HEK293 (cell line): ENCODE results near the gene BUB1B.

ENCODE experiments used
- CTCF ChIA-PET: fragments of 350-600 bp; formaldehyde crosslinking; extraction: SDS; loops from one replicate; lab custom pipeline; 2021; ENCODE audit warnings: antibody characterized with exemption; lab: Yijun Ruan, JAX
- POLR2A ChIA-PET: fragments of 300-600 bp; formaldehyde crosslinking; extraction: SDS; loops from one replicate; lab custom pipeline; 2020; ENCODE audit warnings: antibody characterized with exemption, inconsistent platforms; lab: Yijun Ruan, JAX
- H3K27ac ChIP-seq: fragments of 200-500 bp; sonication (Bioruptor generic); 2 replicates; pipeline ENCODE4 v1.5.1; 2014; ENCODE audit warnings: low read depth, low read length, control low read depth, inconsistent platforms; ENCODE audit errors: extremely low read depth
- H3K36me3 ChIP-seq, 2 experiments: fragments of 200-500 bp in 1 of 2; sonication (Bioruptor generic) in 1 of 2; 1 replicate in 1 of 2; 2 replicates in 1 of 2; pipeline ENCODE4 v1.5.1; 2014 to 2017; ENCODE audit warnings: inconsistent platforms in 2 of 2, low read length in 2 of 2; ENCODE audit not compliant: control insufficient read depth in 2 of 2, insufficient read depth in 1 of 2
- H3K4me1 ChIP-seq: fragments of 200-500 bp; sonication (Bioruptor generic); 2 replicates; pipeline ENCODE4 v1.5.1; 2014; ENCODE audit warnings: mild to moderate bottlenecking, low read length, inconsistent platforms; ENCODE audit not compliant: control insufficient read depth, insufficient read depth
- H3K4me3 ChIP-seq: 2 replicates; pipeline ENCODE4 v1.5.1; 2011; ENCODE audit warnings: low read depth, mild to moderate bottlenecking, control low read depth, low read length, moderate library complexity
- H3K9me3 ChIP-seq: fragments of 200-500 bp; sonication (Bioruptor generic); 2 replicates; pipeline ENCODE4 v1.5.1; 2014; ENCODE audit warnings: low read depth, low read length, inconsistent platforms; ENCODE audit not compliant: control insufficient read depth, insufficient read depth
- ATF2 ChIP-seq: fragments of 450-650 bp; formaldehyde crosslinking; IDR thresholded peaks from 2 replicates; pipeline ENCODE4 v1.5.1; 2016; ENCODE audit warnings: missing biosample characterization, missing genetic modification characterization, low read depth
- BCL6B ChIP-seq: fragments of 450-650 bp; formaldehyde crosslinking; IDR thresholded peaks from 2 replicates; pipeline ENCODE4 v1.5.1; 2017; ENCODE audit warnings: missing biosample characterization, missing genetic modification characterization
- KLF1 ChIP-seq: fragments of 450-650 bp; formaldehyde crosslinking; IDR thresholded peaks from 2 replicates; pipeline ENCODE4 v1.5.1; 2016; ENCODE audit warnings: missing biosample characterization, missing genetic modification characterization
- REST ChIP-seq: fragments of 450-650 bp; formaldehyde crosslinking; IDR thresholded peaks from 2 replicates; pipeline ENCODE4 v1.5.1; 2016; ENCODE audit warnings: missing biosample characterization, missing genetic modification characterization
- SALL2 ChIP-seq: fragments of 450-650 bp; formaldehyde crosslinking; IDR thresholded peaks from 2 replicates; pipeline ENCODE4 v1.5.0; 2017; ENCODE audit warnings: missing biosample characterization, mild to moderate bottlenecking, missing genetic modification characterization, borderline replicate concordance
- YY1 ChIP-seq: fragments of 450-650 bp; formaldehyde crosslinking; IDR thresholded peaks from 2 replicates; pipeline ENCODE4 v1.5.1; 2018; ENCODE audit warnings: missing biosample characterization, missing genetic modification characterization
- ZBTB21 ChIP-seq: fragments of 450-650 bp; formaldehyde crosslinking; IDR thresholded peaks from 2 replicates; pipeline ENCODE4 v1.5.1; 2017; ENCODE audit warnings: missing biosample characterization, missing genetic modification characterization
- ZBTB44 ChIP-seq: fragments of 450-650 bp; IDR thresholded peaks from 2 replicates; pipeline ENCODE4 v1.5.1; 2018; ENCODE audit warnings: missing biosample characterization, mild to moderate bottlenecking, missing genetic modification characterization
- ZIC2 ChIP-seq: fragments of 450-650 bp; formaldehyde crosslinking; IDR thresholded peaks from 2 replicates; pipeline ENCODE4 v1.5.1; 2016; ENCODE audit warnings: missing biosample characterization, missing genetic modification characterization
- ZNF155 ChIP-seq: fragments of 450-650 bp; formaldehyde crosslinking; IDR thresholded peaks from 2 replicates; pipeline ENCODE4 v1.5.1; 2016; ENCODE audit warnings: missing biosample characterization, missing genetic modification characterization
- ZNF2 ChIP-seq: fragments of 450-650 bp; formaldehyde crosslinking; IDR thresholded peaks from 2 replicates; pipeline ENCODE4 v1.5.1; 2016; ENCODE audit warnings: missing biosample characterization, missing genetic modification characterization
- ZNF274 ChIP-seq, 2 experiments: fragments of 200-500 bp in 1 of 2; fragments of 450-650 bp in 1 of 2; sonication (Bioruptor generic) in 1 of 2; formaldehyde crosslinking in 1 of 2; IDR thresholded peaks; 2 replicates each; pipeline versions ENCODE4 v1.5.1 to v1.6.1; 2014 to 2016; ENCODE audit warnings: borderline replicate concordance in 1 of 2, inconsistent platforms in 1 of 2, low read length in 1 of 2, missing biosample characterization in 1 of 2, missing genetic modification characterization in 1 of 2
- ZNF426 ChIP-seq: fragments of 450-650 bp; formaldehyde crosslinking; IDR thresholded peaks from 2 replicates; pipeline ENCODE4 v1.5.1; 2017; ENCODE audit warnings: missing biosample characterization, missing genetic modification characterization, mild to moderate bottlenecking, inconsistent platforms, moderate library complexity
- ZNF501 ChIP-seq: fragments of 450-650 bp; formaldehyde crosslinking; IDR thresholded peaks from 2 replicates; pipeline ENCODE4 v1.5.1; 2016; ENCODE audit warnings: missing biosample characterization, missing genetic modification characterization
- ZNF521 ChIP-seq: fragments of 450-650 bp; formaldehyde crosslinking; IDR thresholded peaks from 2 replicates; pipeline ENCODE4 v1.5.1; 2017; ENCODE audit warnings: missing biosample characterization, mild to moderate bottlenecking, missing genetic modification characterization
- ZNF549 ChIP-seq: fragments of 450-650 bp; IDR thresholded peaks from 2 replicates; pipeline ENCODE4 v1.5.1; 2018; ENCODE audit warnings: missing biosample characterization, missing genetic modification characterization, mild to moderate bottlenecking, inconsistent platforms, moderate library complexity
- ZNF621 ChIP-seq: fragments of 450-650 bp; formaldehyde crosslinking; IDR thresholded peaks from 2 replicates; pipeline ENCODE4 v1.5.1; 2017; ENCODE audit warnings: missing biosample characterization, missing genetic modification characterization
- ZNF677 ChIP-seq: fragments of 450-650 bp; IDR thresholded peaks from 2 replicates; pipeline ENCODE4 v1.5.0; 2018; ENCODE audit warnings: missing biosample characterization, mild to moderate bottlenecking, missing genetic modification characterization, moderate library complexity
- ZNF747 ChIP-seq: fragments of 450-650 bp; formaldehyde crosslinking; IDR thresholded peaks from 2 replicates; pipeline ENCODE4 v1.5.1; 2016; ENCODE audit warnings: missing biosample characterization, missing genetic modification characterization
- ZNF830 ChIP-seq: fragments of 450-650 bp; IDR thresholded peaks from 2 replicates; pipeline ENCODE4 v1.5.0; 2018; ENCODE audit warnings: missing biosample characterization, missing genetic modification characterization, low read depth, mild to moderate bottlenecking, moderate library complexity
- ZNF837 ChIP-seq: fragments of 450-650 bp; formaldehyde crosslinking; IDR thresholded peaks from 2 replicates; pipeline ENCODE4 v1.5.1; 2016; ENCODE audit warnings: missing biosample characterization, missing genetic modification characterization
- ZSCAN23 ChIP-seq: fragments of 450-650 bp; formaldehyde crosslinking; IDR thresholded peaks from 2 replicates; pipeline ENCODE4 v1.5.1; 2016; ENCODE audit warnings: missing biosample characterization, missing genetic modification characterization
- ZSCAN5A ChIP-seq: fragments of 450-650 bp; formaldehyde crosslinking; IDR thresholded peaks from 2 replicates; pipeline ENCODE4 v1.5.1; 2016; ENCODE audit warnings: missing biosample characterization, missing genetic modification characterization

BUB1B gene

GRCh38 chr15:40125950-40126349 lies 34.9 kb upstream of the BUB1B start:
- no peaks in the 10 kb centered on the region for H3K4me1 ChIP-seq
- no peaks in the 10 kb centered on the region for H3K9me3 ChIP-seq
- no peaks in the 10 kb centered on the region for H3K36me3 ChIP-seq
- TF ChIP-seq ZNF747 (tag by site-specific recombination): no peak
- TF ChIP-seq ZBTB44 (tag by site-specific recombination): no peak
- TF ChIP-seq ZNF426 (tag by site-specific recombination): no peak
- no peak for TF ChIP-seq ZNF521 (tag by site-specific recombination)
- TF ChIP-seq ZIC2 (tag by site-specific recombination): no peak
- no peak for TF ChIP-seq REST (tag by site-specific recombination)
- TF ChIP-seq ZNF677 (tag by site-specific recombination): no peak
- TF ChIP-seq ZBTB21 (tag by site-specific recombination): no peak
- H3K27ac ChIP-seq: no peak overlapping the region
- ChIA-PET POLR2A (no interaction called here), CTCF (no interaction called here)
- H3K4me3 ChIP-seq: no peak overlapping the region

- TF ChIP-seq ZNF549: no peak
- no peak for TF ChIP-seq KLF1
- no peak for TF ChIP-seq ZNF501
- TF ChIP-seq SALL2 (tag by site-specific recombination): no peak
- TF ChIP-seq ZNF155: no peak
- no peak for TF ChIP-seq ZNF837 (tag by site-specific recombination)
- no peak for TF ChIP-seq BCL6B
- no peak for TF ChIP-seq ZNF621 (tag by site-specific recombination)
- no peak for TF ChIP-seq ZIC2 (tag by site-specific recombination)
- no peak for TF ChIP-seq ZNF830 (tag by site-specific recombination)
- TF ChIP-seq ZNF274 (IDR thresholded peaks at IDR 0.05; ENCODE audit: low read length): no peak
- TF ChIP-seq ZNF274 (tag by site-specific recombination; IDR thresholded peaks at IDR 0.05; ENCODE audit: borderline replicate concordance): no peak
- no peak for TF ChIP-seq ATF2 (tag by site-specific recombination)
- TF ChIP-seq YY1 (tag by site-specific recombination): no peak
- TF ChIP-seq ZNF2 (tag by site-specific recombination): no peak
- no peak for TF ChIP-seq ZSCAN23 (tag by site-specific recombination)
- no peak for TF ChIP-seq ZSCAN5A
- no peak for TF ChIP-seq ZNF426 (tag by site-specific recombination)
- Histone ChIP-seq H3K4me3 (no peak overlapping the region), H3K36me3 (no peaks in the 10 kb centered on the region), H3K4me1 (no peaks in the 10 kb centered on the region), H3K27ac (no peak overlapping the region), H3K9me3 (no peaks in the 10 kb centered on the region)
- ChIA-PET POLR2A (no interaction called here), CTCF (interaction anchor here (1.2 kb wide), 1 partner anchor 24 kb away, joined by 3 read pairs; no protein-coding TSS in a partner anchor)
These were observed 31.9 kb upstream of the BUB1B start for GRCh38 chr15:40128766-40129660.
